ENCODE measurements around the gene PPARG.

Gene PPARG

DNA sequence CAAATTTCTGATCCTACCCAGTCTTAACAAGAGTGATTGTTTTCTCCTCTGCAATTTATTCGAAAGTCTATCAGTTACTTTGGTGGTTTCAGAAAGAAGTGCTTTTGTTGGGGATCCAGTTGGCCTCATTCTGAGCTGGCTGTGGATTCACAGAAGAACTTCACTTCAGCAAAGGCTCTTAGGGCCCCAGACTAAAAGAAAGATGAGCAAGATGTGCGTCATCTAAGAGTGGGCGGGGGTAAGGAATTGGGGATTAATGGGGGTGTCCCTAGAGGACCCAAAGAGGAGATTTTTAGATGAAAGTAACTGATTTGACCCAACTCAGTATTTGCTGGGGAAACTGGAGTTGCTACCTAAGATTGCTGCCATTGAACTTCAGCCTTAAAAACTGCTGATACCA, 131.5 kb downstream of the PPARG start:
- no peak for DNase-seq

- no peak for DNase-seq
Observed at GRCh38 chr3:12421132-12421531, 132.3 kb downstream of the PPARG start.

DNA sequence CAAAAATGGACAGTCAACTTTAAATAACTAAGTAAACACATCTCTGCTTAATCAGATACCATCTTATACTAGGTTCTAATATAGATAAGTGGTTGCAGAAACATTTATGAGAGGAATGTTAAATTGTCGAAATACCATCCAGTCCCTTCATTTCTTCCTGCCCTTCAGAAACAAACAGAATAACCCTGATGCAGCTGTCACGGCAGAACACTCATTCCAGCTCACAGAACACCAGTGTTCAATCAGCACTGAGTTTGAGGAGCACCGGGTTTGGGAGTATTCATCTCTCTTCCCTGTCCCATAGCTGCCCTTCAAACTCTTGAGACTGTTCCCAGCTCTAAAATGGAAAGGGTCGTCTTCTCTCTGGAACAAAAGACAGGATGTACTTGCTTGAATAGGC, 134.3 kb downstream of the PPARG start:
- DNase-seq: no peak

GRCh38 chr3:12423918-12424630, 135.2 kb downstream of the PPARG start:
- DNase-seq: no peak

- no peak for DNase-seq
Observed at GRCh38 chr3:12424635-12425319, 135.9 kb downstream of the PPARG start.

GRCh38 chr3:12425850-12426579, 137.1 kb downstream of the PPARG start:
- DNase-seq: no peak

GRCh38 chr3:12427551-12427950, 138.7 kb downstream of the PPARG start:
- no peak for DNase-seq

GRCh38 chr3:12428126-12428525, 139.3 kb downstream of the PPARG start:
- no peak for DNase-seq

DNA sequence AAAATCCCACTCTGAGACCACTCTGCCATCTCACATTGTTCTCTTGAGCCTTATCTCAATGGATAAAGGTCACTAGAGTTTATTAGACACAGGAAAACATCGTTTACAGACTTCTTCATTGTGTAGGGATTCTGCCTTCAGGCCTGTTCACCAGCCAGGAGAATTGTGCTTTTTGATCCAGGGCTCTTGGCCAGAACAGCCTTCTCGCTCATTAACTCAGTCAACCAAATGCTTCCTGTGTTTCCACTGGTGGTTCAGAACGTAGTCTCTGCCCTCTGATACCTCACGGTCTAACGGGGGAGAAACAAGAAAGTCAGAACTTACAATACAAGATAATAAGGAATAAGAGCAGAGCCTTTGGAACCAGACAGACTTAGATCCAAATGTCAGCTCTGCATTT, 141.2 kb downstream of the PPARG start:
- no peak for DNase-seq

- no peak for DNase-seq
Observed at GRCh38 chr3:12433823-12434222, 145.0 kb downstream of the PPARG start.

- DNase-seq: no peak
Observed at GRCh38 chr3:12436514-12437220, 147.8 kb downstream of the PPARG start.

- no peak for DNase-seq
Observed at GRCh38 chr3:12437221-12437605, 148.3 kb downstream of the PPARG start.

DNA sequence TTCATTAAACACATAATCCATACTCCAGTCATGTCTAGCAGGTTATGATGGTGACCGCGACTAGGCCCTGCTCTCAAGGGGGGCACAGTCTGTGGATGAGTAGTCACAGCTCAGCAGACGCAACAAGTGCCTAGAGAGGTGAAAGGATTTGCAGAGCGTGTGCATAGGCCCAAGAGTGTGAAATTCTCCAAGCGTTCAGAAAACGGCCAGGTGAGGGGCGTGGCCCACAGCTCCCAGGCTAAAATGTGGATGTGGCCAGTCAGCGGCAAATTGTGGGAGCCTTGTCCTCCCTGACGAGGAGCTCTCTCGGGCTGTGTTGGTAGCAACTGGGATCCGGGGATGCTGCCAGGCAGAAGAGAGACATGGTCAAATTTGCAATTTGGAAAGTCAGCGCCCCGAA, 149.0 kb downstream of the PPARG start:
- DNase-seq: no peak

DNA sequence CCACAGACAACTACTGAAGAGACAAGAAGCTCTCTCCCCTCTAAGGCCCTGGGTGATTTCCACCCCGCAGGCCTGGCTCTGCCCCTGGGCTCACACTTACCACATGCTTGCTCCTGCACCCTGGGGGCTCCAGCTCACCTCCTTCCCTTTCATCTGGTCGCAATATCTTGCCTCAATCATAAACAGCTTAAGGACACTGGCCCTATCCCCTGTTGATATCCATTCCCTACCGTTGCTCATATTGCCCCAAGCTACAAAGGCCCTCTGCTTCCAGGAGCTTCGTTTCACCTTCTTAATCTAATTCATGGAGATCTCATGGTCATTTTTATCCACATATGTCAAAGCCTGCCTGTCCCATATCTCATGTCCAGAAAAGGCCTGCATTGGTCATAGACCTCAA, 149.4 kb downstream of the PPARG start:
- DNase-seq: no peak

GRCh38 chr3:12439161-12439940, 150.5 kb downstream of the PPARG start:
- no peak for DNase-seq

GRCh38 chr3:12440927-12441714, 152.3 kb downstream of the PPARG start:
- DNase-seq: no peak

GRCh38 chr3:12442654-12443501, 154.0 kb downstream of the PPARG start:
- peak; percentile 0 for DNase-seq

GRCh38 chr3:12443781-12444522, 155.1 kb downstream of the PPARG start:
- no peak for DNase-seq

- peak; percentile 70 for DNase-seq
Observed at GRCh38 chr3:12444582-12445471, 156.0 kb downstream of the PPARG start.

Measured in NCI-H69 (cell line).